ENCODE measurements around the gene DCBLD1. TPM values are rescaled to one million over a fixed set of nuclear protein-coding genes. Genes with fewer than 3 reads are reported as not detected.

Gene DCBLD1
- total and polyA plus RNA-seq, 3 donors from 2014 or later, result 16.6 to 22.2 (median 16.7) TPM

DNA sequence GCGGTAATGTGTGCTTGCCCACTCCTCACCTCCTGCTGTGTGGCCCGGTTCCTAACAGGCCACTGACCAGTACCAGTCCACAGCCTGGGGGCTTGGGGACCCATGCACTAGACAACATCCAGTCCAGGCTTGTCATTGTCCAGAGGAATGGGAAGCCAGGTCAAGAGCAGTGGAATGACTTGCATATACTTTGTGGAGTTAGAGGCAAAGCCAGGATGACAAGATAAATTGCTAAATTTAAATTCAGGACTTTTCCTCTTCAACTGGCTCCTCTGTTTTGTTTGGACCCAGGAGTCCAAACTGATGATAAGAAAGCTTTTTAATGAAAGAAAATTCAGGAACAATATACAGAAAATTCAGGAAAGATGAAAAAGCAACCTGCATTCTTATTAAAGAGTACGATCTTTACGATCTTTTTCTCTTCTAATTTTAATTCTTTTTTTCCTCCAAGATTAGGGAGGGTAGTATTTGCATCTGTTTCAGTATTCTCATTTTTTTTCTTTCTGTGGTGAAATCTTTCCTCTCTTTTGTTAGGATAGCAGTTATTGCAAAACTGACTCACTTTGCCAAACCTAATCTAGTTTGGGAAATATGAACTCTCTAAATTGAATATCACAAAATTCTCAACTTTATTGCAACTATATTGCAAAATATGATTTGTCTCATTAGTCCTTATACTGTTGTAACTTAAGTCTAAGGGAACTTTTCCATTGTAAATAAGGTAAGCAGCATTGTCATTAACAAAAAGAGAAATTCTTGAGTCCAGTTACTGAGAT, 48.2 kb downstream of the DCBLD1 start:
- H3K27ac ChIP-seq, result no peak overlapping the region
- no peak for TF ChIP-seq POLR2A (IDR thresholded peaks at IDR 0.05)
- TF ChIP-seq, protein P1, sequence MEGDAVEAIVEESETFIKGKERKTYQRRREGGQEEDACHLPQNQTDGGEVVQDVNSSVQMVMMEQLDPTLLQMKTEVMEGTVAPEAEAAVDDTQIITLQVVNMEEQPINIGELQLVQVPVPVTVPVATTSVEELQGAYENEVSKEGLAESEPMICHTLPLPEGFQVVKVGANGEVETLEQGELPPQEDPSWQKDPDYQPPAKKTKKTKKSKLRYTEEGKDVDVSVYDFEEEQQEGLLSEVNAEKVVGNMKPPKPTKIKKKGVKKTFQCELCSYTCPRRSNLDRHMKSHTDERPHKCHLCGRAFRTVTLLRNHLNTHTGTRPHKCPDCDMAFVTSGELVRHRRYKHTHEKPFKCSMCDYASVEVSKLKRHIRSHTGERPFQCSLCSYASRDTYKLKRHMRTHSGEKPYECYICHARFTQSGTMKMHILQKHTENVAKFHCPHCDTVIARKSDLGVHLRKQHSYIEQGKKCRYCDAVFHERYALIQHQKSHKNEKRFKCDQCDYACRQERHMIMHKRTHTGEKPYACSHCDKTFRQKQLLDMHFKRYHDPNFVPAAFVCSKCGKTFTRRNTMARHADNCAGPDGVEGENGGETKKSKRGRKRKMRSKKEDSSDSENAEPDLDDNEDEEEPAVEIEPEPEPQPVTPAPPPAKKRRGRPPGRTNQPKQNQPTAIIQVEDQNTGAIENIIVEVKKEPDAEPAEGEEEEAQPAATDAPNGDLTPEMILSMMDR (IDR thresholded peaks at IDR 0.05), result no peak

DNA sequence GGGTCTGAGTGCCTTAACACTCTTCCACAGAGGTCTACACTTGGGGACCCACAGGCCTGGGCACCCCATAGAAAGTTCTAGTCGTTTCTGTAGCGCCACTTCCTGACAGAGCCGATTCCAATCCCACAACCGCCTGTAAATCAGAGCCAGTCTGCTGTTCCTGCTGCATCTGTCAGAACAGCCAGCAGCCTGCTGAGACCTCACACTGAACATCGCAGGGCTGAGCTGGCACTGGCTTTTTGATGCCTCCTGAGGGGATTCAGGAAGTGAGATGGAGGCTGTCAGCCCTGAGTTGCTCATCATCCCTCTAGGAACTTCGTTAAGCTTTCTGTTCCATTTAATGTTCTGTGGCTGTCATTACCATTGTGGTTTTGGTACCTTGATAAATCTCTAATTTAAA, 48.9 kb downstream of the DCBLD1 start:
- intact Hi-C loops (cut with DNase I; ENCODE audit: low total_unique reads), result no loop called here
- Histone ChIP-seq H3K27me3 (no peaks in the 10 kb centered on the region), H3K4me3 (no peak overlapping the region), H3K27ac (no peak overlapping the region), H3K4me1 (no peaks in the 10 kb centered on the region), H3K36me3 (ENCODE audit: low read depth, missing control alignments) (no peaks in the 10 kb centered on the region), H3K9me3 (no peaks in the 10 kb centered on the region)
- TF ChIP-seq, protein P1 (IDR thresholded peaks at IDR 0.05), result no peak
- no peak for TF ChIP-seq POLR2A (IDR thresholded peaks at IDR 0.05)
- no peak for DNase-seq
- WGBS, 2 donors, result 52 to 68% methylated on average over 6 of the region's 6 CpGs

More for the DNA sequence above, 48.2 kb downstream of the DCBLD1 start:
- WGBS, 2 donors, result 95 to 98% methylated on average over 4 of the region's 4 CpGs
- H3K4me3 ChIP-seq, result no peak overlapping the region
- intact Hi-C loops (cut with DNase I; ENCODE audit: low total_unique reads), result no loop called here
- H3K9me3 ChIP-seq, result no peaks in the 10 kb centered on the region
- no peak for DNase-seq
- no peaks in the 10 kb centered on the region for H3K4me1 ChIP-seq
- no peaks in the 10 kb centered on the region for H3K36me3 ChIP-seq (ENCODE audit: low read depth, missing control alignments)
- H3K27me3 ChIP-seq, result no peaks in the 10 kb centered on the region

DNA sequence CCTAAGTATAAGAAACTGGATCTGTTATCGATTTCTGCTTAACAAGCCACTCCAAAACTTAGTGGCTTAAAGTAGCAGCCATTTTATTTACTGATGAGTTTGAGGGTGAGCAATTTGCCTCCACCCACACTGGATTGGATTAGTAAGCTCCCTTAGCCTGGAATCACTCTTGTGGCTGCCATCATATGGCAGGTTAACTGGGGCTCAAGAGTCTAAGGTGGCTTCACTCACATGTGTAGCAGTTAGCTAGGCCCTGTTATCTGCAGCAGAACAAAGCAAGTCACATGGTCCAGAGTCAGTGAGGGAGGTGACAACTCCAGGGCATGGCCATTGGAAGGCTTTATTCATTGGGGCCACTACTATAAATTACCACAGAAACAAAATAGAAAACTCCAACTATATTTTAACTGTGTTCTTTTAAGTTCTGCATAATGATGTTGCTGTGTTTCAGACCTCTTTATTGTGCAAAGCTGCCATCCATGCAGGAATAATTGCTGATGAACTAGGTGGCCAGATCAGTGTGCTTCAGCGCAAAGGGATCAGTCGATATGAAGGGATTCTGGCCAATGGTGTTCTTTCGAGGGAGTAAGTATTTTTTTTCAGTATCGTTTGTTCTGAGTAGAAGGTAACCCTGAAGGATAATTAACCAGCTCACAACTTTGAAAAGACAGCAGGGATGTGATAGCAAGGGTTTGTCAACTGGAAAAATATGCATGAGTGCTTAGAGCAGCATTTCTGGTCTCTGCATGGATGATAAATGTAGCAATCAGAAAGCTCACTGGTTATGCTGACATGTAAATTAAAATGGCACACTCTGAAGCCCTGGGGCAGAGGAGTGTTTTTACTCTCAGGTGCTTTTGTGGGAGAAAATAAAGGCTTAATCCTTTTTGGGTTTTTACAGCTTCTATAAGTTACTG, 49.6 kb downstream of the DCBLD1 start:
- Histone ChIP-seq H3K9me3 (no peaks in the 10 kb centered on the region), H3K36me3 (ENCODE audit: low read depth, missing control alignments) (no peaks in the 10 kb centered on the region), H3K4me3 (no peak overlapping the region), H3K4me1 (no peaks in the 10 kb centered on the region), H3K27me3 (no peaks in the 10 kb centered on the region), H3K27ac (no peak overlapping the region)
- 88 to 95% methylated on average over 5 of the region's 5 CpGs for WGBS, 2 donors
- DNase-seq, result no peak
- TF ChIP-seq, protein P1 (IDR thresholded peaks at IDR 0.05), result no peak
- no peak for TF ChIP-seq POLR2A (IDR thresholded peaks at IDR 0.05)
- intact Hi-C loops (cut with DNase I; ENCODE audit: low total_unique reads), result no loop called here

DNA sequence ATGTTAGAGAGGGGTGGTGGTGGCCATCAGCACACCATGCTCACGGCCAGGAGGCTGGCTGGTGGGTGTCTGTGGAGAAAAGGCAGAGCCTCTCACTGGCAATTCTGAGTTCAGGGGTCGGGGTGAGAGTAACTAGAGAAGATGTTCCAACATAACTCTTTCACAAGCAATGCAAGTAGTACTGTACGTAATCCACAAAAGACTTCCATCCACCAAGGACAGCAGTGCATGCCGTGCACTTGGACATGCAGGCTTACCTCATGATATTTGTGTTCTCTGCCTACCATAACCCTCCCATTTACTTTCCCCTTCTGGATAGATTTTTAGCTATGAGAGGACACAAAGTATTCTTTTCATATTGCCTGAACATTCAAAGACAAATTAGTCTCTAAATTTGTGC, 51.3 kb downstream of the DCBLD1 start:
- WGBS, 2 donors, result 88 to 89% methylated on average over 4 of the region's 4 CpGs
- Histone ChIP-seq H3K27me3 (no peaks in the 10 kb centered on the region), H3K27ac (no peak overlapping the region), H3K4me1 (no peaks in the 10 kb centered on the region), H3K9me3 (no peaks in the 10 kb centered on the region), H3K4me3 (no peak overlapping the region), H3K36me3 (ENCODE audit: low read depth, missing control alignments) (no peaks in the 10 kb centered on the region)
- intact Hi-C loops (cut with DNase I; ENCODE audit: low total_unique reads), result no loop called here
- no peak for TF ChIP-seq POLR2A (IDR thresholded peaks at IDR 0.05)
- TF ChIP-seq, protein P1 (IDR thresholded peaks at IDR 0.05), result no peak
- DNase-seq, result no peak
